KMS-11 (cell line): ENCODE data around the gene GAB3.

Experiments
- H2AFZ ChIP-seq: fragments of 200-600 bp; sonication (generic); 2 replicates; pipeline ENCODE4 v1.6.1; 2016; ENCODE audit warnings: antibody characterized with exemption, mixed run types, low read depth
- H3K27ac ChIP-seq: fragments of 200-600 bp; sonication (generic); 2 replicates; pipeline ENCODE4 v1.6.1; 2016; ENCODE audit warnings: mild to moderate bottlenecking, mixed run types
- H3K27me3 ChIP-seq: fragments of 200-600 bp; sonication (generic); 2 replicates; pipeline ENCODE4 v1.6.1; 2017; ENCODE audit warnings: mild to moderate bottlenecking, low read depth, mixed run types, moderate library complexity; ENCODE audit not compliant: insufficient read depth
- H3K36me3 ChIP-seq: fragments of 200-600 bp; sonication (generic); 2 replicates; pipeline ENCODE4 v1.6.1; 2017; ENCODE audit warnings: mild to moderate bottlenecking, mixed run types; ENCODE audit not compliant: insufficient read depth
- H3K4me1 ChIP-seq: fragments of 200-600 bp; sonication (generic); 2 replicates; pipeline ENCODE4 v1.6.1; 2016; ENCODE audit warnings: mild to moderate bottlenecking, low read depth, mixed run types; ENCODE audit not compliant: poor library complexity, severe bottlenecking
- H3K4me2 ChIP-seq: fragments of 200-600 bp; sonication (generic); 2 replicates; pipeline ENCODE4 v1.7.0; 2016; ENCODE audit warnings: mild to moderate bottlenecking, mixed run types
- H3K4me3 ChIP-seq: fragments of 200-600 bp; sonication (generic); IDR thresholded peaks from 2 replicates; pipeline ENCODE4 v1.6.1; 2017; ENCODE audit warnings: low read depth, low read length, mixed read lengths; ENCODE audit not compliant: insufficient read depth
- H3K79me2 ChIP-seq: fragments of 200-600 bp; sonication (generic); 2 replicates; pipeline ENCODE4 v1.6.1; 2016; ENCODE audit warnings: low read depth, mixed run types; ENCODE audit not compliant: insufficient read depth
- H3K9ac ChIP-seq: fragments of 200-600 bp; sonication (generic); 2 replicates; pipeline ENCODE4 v1.6.1; 2016; ENCODE audit warnings: mild to moderate bottlenecking, mixed run types
- H4K20me1 ChIP-seq: fragments of 200-600 bp; sonication (generic); 2 replicates; pipeline ENCODE4 v1.6.1; 2016; ENCODE audit warnings: mild to moderate bottlenecking, mixed run types; ENCODE audit not compliant: insufficient read depth
- CTCF ChIP-seq: fragments of 200-600 bp; sonication (generic); conservative IDR thresholded peaks from 2 replicates; pipeline ENCODE4 v1.6.1; 2017; ENCODE audit warnings: low read depth, mild to moderate bottlenecking, antibody characterized with exemption, low read length, moderate library complexity, mixed read lengths

Gene GAB3

GRCh38 chrX:154750301-154751202, at the start of gene GAB3:
GAB3 (minus strand) TSS chrX:154751077; CDS start chrX:154751025, 52 bp downstream.
- TF ChIP-seq CTCF: no peak
- H3K4me1 ChIP-seq: no peaks in the 10 kb centered on the region

GRCh38 chrX:154799556-154800348, 48.9 kb upstream of the GAB3 start:
- no peaks in the 10 kb centered on the region for H3K79me2 ChIP-seq
- no peaks in the 10 kb centered on the region for H4K20me1 ChIP-seq
- H3K4me3 ChIP-seq: no peak overlapping the region
- H3K9ac ChIP-seq: no peak overlapping the region
- H3K4me2 ChIP-seq: no peak overlapping the region
- H3K36me3 ChIP-seq: no peaks in the 10 kb centered on the region
- no peaks in the 10 kb centered on the region for H3K27me3 ChIP-seq
- H3K4me1 ChIP-seq: no peaks in the 10 kb centered on the region
- no peak overlapping the region for H2AFZ ChIP-seq
- no peak overlapping the region for H3K27ac ChIP-seq
- TF ChIP-seq CTCF: no peak

More at GRCh38 chrX:154750301-154751202, at the start of gene GAB3:
- H3K9ac ChIP-seq: no peak within 1 kb of the TSS
- H3K27ac ChIP-seq: no peak within 1 kb of the TSS
- no peaks in the 10 kb centered on the region for H3K79me2 ChIP-seq
- H4K20me1 ChIP-seq: no peaks in the 10 kb centered on the region
- no peak within 1 kb of the TSS for H3K4me3 ChIP-seq
- H2AFZ ChIP-seq: peak within 1 kb of the TSS; percentile 59
- no peaks in the 10 kb centered on the region for H3K36me3 ChIP-seq
- no peaks in the 10 kb centered on the region for H3K27me3 ChIP-seq
- H3K4me2 ChIP-seq: peak within 1 kb of the TSS; percentile 26; the same call in 1 of the 2 replicates

- Histone ChIP-seq H2AFZ (no peak overlapping the region), H4K20me1 (no peaks in the 10 kb centered on the region), H3K9ac (no peak overlapping the region), H3K4me1 (no peaks in the 10 kb centered on the region), H3K79me2 (no peaks in the 10 kb centered on the region), H3K4me3 (no peak overlapping the region), H3K4me2 (no peak overlapping the region), H3K27ac (no peak overlapping the region), H3K27me3 (no peaks in the 10 kb centered on the region), H3K36me3 (no peaks in the 10 kb centered on the region)
- TF ChIP-seq CTCF: no peak
These were observed 46.1 kb upstream of the GAB3 start for GRCh38 chrX:154797006-154797405.

- H3K27me3 ChIP-seq: no peaks in the 10 kb centered on the region
- H3K4me1 ChIP-seq: no peaks in the 10 kb centered on the region
- no peaks in the 10 kb centered on the region for H4K20me1 ChIP-seq
- no peak for TF ChIP-seq CTCF
- H3K79me2 ChIP-seq: no peaks in the 10 kb centered on the region
- no peak overlapping the region for H3K27ac ChIP-seq
- no peak overlapping the region for H3K4me2 ChIP-seq
- H3K36me3 ChIP-seq: no peaks in the 10 kb centered on the region
- H3K9ac ChIP-seq: no peak overlapping the region
- no peak overlapping the region for H3K4me3 ChIP-seq
- H2AFZ ChIP-seq: no peak overlapping the region
These were observed 44.1 kb upstream of the GAB3 start for GRCh38 chrX:154795016-154795415.
